GM19463 (cell line): ENCODE results near the gene FAXDC2.

Experiments
- ATAC-seq: cut with Tn5 transposase; IDR thresholded peaks from one replicate; pipeline ENCODE4 v1.9.1; 2021; ENCODE audit warnings: mild to moderate bottlenecking, moderate library complexity; ENCODE audit not compliant: unreplicated experiment

FAXDC2 gene

GRCh38 chr5:154850255-154851062, at the start of gene FAXDC2:
Gene FAXDC2 (minus strand): TSS chr5:154850603. CDS start chr5:154838178, 12,425 bp downstream.
- ATAC-seq, result no peak

GRCh38 chr5:154900066-154900465, 49.7 kb upstream of the FAXDC2 start:
- ATAC-seq, result no peak

DNA sequence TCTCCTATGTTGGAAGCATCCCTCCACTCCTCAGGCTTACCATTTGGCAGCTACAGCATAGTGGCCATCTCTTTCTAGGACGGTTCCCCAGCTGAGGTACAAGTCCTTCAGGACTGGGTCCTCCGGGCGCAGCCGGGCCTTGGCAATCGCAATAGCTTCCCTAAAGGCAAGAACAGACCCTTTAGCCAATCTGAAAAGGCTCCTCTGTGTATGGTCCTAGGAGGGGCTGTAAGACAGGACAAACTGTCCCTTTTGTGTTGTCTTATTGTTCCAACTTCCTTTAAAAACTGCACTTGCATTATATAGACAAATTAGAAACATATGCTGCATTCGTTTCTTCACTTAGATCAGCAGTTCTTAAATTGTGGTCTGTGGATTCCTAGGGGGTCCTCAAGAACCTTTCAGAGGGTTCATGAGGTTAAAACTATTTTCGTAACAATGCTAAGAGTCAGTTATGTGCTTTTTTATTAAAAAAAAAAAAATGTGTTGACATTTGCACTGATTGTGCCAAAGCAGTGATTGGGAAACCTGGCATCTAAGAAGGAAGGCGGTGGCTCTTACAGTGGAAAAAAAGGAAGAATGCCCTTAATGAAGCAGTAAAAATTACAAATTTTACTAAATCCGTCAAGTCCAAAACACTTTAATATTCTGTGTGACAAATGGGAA, 48.9 kb upstream of the FAXDC2 start:
- no peak for ATAC-seq

- ATAC-seq, result no peak
Observed at GRCh38 chr5:154898210-154898609, 47.8 kb upstream of the FAXDC2 start.

GRCh38 chr5:154896562-154897165, 46.3 kb upstream of the FAXDC2 start:
- no peak for ATAC-seq

DNA sequence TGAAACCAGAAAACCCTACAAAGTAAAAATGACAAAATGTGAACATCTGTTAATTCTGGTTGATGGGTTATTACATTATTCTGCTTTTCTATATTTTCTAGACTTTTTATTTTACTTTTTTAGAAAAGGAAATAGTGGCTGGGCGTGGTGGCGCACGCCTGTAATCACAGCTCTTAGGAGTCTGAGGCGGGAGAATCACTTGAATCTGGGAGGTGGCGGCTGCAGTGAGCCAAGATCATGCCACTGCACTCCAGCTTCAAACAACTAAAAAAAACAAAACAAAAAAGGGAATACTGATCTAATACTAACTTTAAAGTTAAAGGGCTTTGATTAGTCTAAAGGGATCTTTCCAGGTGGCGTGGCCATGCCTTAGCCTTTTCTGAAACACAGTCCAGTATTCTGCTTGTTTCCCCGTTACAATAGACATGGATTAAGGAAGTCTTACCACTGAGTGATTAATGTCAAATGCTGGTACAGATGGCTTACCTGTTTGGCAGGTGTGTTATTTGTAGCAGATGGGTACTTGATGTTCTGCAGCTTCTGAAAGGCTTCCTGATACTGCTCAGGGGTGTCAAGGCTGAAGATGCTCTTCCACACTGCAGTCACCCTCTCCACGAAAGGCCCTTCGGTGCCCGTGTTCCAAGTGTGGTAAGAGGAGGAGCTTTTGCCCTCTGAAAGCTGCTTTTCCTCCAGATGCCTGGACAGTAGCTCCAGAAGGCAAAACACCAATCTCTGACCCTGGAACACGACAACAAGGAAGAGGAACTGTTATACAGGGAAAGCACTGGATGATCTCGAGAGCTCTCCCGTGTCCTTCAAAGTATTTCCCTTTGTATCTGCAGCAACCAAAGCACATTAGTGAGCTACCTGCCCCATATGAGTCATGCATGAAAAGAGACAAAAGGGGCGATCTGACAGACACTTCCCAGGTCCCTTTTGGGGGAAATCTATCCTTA, 45.5 kb upstream of the FAXDC2 start:
- no peak for ATAC-seq

DNA sequence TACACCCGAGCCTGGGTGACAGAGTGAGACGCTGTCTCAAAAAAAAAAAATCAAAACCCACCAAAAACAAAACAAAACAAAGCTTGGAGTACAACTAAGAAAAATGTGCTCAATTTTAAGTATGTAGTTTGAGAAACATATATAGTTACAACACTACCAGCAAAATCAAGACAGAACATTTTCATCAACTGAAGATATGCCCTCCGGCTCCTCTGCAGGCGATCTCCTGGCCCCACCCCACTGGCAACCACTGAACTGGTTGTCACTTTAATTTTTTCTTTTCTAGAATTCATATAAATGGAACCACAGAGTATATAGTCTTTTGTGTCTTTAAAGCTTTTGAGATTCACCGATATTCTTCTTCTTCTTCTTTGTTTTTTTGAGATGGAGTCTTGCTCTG, 43.0 kb upstream of the FAXDC2 start:
- ATAC-seq, result no peak

GRCh38 chr5:154892369-154892771, 42.0 kb upstream of the FAXDC2 start:
- ATAC-seq, result no peak

GRCh38 chr5:154885439-154885838, 35.0 kb upstream of the FAXDC2 start:
- ATAC-seq, result no peak

- no peak for ATAC-seq
Observed at GRCh38 chr5:154884424-154884823, 34.0 kb upstream of the FAXDC2 start.

DNA sequence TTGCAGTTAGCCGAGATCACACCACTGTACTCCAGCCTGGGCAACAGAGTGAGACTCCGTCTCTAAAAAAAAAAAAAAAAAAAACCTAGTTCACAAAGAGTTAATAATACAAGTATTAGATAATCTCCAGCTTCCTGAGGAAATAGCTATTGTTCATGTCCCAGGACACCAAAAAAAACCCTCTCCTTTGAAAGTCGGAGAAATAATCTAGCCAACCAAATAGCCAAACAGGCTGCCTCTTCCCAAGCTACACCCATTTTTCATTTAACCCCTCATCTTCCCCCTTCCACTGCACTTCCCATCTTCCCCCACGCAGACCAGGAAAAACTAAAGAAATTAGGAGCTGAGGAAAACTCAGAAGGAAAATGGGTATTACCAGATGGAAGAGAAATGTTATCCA, 31.6 kb upstream of the FAXDC2 start:
- ATAC-seq, result no peak

- no peak for ATAC-seq
Observed at GRCh38 chr5:154878642-154879335, 28.4 kb upstream of the FAXDC2 start.

DNA sequence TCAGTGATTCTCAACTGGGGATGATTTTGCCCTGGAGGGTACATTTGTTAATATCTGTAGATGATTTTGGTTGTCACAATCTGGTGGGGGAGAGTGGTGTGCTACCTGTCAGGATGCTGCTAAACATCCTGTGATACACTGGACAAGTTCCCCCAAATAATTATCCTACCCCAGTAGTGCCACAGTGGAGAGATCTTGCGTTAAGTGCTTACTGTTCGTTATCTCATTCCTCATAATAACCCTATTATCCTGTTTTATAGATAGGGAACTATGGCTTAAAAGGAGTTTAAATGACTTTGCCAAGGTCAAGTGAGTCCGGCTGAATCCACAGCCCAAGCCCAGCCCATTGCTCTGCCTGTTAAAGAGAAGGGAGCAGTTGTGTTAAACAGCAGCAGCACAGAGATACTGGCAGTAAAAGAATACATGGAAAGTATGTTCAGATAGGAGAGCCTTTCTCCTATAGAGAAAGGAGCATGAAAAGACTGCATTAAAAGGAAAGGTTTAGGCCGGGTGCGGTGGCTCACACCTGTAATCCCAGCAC, 23.5 kb upstream of the FAXDC2 start:
- ATAC-seq, result no peak

- no peak for ATAC-seq
Observed at GRCh38 chr5:154871734-154872133, 21.3 kb upstream of the FAXDC2 start.

DNA sequence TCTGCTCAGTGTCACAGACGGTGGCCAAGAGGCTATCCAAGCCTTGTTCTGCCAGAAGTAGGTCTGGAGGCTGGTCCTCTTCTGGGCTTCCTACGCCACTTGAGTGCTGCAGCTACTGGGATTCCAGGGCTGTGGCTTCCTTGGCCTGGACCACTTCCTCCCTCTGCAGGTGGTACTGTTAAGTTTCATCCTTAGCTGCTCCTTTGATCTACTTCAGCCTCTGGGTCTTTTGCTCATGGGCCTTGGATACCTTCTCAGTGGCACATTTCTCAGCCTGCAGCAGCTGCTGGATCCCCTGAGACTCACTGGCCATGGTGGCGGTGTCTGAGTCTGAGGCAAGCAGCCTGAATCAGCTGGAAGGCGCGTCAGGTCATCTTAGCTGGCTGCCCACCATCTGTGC, 18.3 kb upstream of the FAXDC2 start:
- no peak for ATAC-seq

GRCh38 chr5:154866841-154867240, 16.4 kb upstream of the FAXDC2 start:
- no peak for ATAC-seq

DNA sequence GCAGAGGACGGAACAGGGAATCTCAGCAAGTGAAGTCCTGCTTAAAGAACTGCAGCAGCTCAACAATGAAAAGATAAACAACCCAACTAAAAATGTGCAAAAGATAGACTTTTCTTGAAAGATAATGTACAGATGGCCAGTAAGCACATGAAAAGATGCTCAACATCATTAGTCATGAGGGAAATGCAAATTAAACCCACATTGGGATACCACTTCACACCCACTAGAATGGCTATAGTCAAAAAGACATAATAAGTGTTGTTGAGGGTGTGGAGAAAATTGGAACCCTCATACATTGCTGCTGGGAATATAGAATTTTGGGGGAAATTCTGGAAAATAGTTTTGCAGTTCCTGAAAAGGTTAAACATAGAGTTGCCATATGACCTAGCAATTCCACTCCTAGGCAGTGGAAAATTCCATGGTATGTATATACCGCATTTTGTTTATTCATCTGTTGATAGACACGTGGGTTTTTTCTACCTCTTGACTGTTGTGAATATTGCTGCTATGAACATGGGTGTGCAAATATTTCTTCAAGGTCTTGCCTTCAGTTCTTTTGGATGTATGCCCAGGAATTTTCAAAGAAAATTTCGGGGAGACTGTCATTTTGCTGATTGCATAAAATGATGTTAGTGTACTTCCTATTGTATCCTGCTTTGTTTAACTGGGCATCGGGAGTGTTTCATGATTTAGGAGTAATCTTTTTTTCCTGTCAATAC, 15.2 kb upstream of the FAXDC2 start:
- ATAC-seq, result no peak

DNA sequence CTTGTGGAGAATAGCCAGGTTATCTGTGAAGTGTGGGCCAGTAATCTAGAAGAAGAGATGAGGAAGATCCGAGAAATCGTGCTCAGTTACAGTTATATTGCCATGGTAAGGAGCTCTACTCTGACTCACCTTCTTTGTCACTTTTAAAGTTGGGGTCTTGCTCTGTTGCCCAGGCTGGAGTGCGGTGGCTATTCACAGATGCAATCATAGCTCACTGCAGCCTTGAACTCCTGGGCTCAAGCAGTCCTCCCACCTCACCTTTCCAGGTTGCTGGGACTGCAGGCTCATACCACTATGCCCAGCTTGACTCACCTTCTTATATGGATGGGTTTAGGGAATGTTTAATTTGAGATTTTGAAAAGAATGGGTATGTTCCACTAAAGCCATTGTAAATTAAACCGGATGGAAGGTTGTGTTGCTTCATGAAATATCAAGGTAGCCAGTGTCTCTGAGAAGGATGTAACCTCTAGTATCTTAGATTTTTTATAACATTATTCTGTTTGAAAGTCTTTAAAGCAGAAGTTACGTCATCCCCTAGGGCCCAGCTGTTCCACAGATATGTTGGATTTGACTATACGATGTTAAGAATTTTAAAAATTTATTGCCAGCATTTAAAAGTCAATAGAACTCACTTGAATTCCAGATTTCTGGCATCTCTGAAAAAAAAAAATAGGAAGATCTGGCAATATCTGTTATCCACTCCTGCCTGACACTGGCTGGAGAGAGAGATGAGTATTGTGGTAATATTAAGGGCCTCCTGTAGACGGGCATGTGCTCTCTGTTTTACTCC, 13.1 kb upstream of the FAXDC2 start:
- no peak for ATAC-seq

DNA sequence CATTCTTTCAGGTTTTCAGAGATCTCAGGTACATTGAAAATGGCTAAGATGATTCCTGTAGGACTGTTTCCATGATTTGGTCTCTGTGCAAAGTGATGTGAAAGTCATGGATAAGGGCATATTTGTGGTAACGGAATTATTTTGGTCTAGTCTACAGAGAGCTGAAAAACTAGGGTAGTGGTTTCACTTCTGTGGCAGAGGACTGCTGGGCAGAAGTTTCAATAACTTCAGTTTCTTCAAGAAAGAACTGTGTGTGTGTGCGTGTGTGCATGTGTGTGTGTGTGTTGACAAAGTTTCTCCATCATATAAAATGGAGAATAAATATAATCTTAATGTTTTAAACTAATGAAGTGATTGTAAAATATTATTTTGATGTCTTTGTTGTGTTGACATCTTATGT, 12.4 kb upstream of the FAXDC2 start:
- ATAC-seq, result no peak
